CD4-positive, alpha-beta T cell treated with Interleukin-10 for 1 hour (primary cell): ENCODE measurements around the gene C7orf57.
A peak's percentile ranks its signal among the peaks of the same experiment; 100 is the strongest.
"Not testable (repeated sequence)": the region's sequence is repeated elsewhere in the genome, so short reads cannot be mapped to it uniquely, and the experiment has no call there.

Source experiments
- DNase-seq: peaks from one replicate; pipeline ENCODE4 v3.0.0-alpha.2; 2020

Gene C7orf57

DNA sequence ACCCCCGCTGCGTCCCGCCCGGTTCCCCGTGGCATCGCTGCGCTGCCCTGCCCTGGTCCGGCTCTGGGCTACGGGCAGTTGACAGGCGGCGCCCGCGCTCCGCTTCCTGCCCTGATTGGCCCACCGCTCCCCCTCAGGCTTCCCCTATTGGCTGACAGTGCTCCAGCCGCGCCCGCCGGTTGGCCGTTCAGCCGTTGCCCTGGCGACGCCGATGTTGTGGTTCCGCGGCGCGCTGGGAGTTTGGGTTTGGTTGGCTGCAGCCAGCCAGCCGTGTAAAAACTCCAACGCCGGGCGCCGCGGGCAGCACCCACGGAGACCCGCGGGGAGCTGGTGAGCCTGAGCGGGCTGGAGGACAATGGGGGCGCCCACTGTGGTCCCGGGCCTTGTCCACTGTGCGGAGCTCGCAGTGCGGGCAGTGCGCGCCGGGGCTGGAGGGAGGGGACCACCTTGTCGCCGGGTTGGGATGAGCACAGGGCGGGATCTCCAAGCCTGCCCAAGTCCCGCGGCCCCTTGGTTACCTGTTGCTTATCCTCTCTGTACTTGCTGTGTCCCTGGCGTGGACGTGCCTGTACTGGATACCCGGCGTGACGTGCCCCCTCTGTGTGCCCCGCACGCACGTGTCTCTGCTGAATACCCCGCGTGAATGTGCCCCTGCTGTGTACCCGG lies at the start of gene C7orf57:
TSS of gene C7orf57 (plus strand) at position 243 of the 666 bp plus-strand sequence. CDS start 766 bp downstream, outside the sequence.
- DNase-seq = peak; percentile 89

DNA sequence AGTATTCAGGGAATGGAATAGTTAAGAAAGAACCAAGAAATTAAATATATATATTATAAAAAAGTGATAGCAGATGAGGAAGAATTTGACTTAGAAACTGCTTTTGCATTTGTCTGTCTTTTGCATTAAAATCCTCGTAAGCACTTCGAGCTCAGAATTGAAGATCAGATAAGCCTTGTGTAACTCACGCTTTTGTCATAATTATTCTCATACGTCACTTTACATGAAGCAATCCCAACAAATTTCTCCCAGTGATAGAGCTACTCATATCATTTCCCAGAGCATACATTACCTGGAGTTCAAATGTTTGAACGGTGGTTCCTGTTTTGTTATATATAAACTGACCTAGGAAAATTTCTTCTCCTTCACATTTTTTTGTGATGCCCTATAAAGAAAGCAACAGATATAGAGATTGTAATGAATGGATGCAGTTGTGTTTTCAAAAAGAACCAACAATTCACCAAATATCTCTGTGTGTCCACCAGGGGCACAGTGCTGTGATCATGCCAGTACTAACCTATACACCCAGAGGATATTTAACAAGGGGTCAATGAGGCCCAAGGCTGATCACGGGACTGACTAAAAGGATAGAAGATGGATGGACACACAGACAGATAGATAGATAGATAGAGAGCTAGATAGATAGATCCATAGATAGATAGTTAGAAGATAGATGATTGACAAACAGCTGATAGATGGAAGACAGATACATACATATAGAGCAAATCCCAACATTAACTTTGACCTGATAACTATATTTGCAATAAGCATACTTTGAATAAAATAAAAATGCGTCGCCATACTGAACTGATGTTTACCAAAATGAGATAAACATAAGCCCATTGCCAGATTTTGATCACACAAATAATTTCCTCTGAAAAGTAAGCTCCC lies 46.6 kb upstream of the C7orf57 start:
- DNase-seq = no peak

DNA sequence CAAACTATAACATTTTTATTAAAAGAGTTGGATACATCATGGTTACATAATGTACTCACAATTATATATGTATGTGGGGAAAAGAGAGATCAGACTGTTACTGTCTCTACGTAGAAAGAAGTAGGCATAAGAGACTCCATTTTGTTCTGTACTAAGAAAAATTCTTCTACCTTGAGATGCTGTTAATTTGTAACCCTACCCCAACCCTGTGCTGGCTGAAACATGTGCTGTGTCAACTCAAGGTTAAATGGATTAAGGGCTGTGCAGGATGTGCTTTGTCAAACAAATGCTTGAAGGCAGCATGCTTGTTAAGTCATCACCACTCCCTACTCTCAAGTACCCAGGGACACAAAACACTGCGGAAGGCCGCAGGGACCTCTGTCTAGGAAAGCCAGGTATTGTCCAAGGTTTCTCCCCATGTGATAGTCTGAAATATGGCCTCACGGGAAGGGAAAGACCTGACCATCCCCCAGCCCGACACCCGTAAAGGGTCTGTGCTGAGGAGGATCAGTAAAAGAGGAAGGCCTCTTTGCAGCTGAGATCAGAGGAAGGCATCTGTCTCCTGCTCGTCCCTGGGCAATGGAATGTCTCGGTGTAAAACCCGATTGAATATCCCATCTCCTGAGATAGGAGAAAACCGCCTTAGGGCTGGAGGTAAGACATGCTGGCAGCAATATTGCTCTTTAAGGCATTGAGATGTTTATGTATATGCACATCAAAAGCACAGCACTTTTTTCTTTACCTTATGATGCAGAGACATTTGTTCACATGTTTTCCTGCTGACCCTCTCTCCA lies 45.5 kb upstream of the C7orf57 start:
- not testable (repeated sequence) for DNase-seq

DNA sequence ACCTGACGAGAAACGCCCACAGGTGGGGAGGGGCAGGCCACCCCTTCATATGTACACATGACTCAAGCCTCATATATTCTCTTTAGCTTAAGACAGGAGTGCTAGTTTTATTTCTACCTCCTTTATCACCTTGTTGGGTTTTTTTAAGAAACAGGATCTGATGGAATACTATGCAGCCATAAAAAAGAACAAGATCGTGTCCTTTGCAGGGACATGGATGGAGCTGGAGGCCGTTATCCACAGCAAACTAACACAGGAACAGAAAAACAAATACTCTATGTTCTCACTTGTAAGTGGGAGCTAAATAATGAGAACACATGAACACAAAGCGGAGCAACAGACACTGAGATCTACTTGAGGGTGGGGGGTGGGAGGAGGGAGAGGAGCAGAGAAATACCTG lies 44.8 kb upstream of the C7orf57 start:
- DNase-seq = no peak

DNA sequence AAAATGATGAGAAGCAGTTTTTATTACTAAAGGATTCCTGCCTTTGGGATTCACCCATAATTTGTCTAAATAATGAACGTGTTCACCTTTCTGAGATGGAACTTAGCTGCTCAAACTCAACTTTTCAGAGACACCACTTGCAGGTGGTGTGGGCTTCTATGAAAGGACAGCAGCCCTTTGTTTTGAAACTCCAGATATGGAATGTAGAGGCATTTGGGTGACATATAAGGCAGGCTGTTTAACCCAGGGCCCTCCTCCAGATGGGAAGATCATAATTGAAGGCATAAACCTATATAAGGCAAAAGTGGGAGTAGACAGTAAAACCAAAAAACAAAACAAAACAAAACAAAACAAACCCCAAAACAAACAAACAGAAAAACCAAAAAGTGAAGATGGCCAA lies 44.1 kb upstream of the C7orf57 start:
- DNase-seq = no peak

DNA sequence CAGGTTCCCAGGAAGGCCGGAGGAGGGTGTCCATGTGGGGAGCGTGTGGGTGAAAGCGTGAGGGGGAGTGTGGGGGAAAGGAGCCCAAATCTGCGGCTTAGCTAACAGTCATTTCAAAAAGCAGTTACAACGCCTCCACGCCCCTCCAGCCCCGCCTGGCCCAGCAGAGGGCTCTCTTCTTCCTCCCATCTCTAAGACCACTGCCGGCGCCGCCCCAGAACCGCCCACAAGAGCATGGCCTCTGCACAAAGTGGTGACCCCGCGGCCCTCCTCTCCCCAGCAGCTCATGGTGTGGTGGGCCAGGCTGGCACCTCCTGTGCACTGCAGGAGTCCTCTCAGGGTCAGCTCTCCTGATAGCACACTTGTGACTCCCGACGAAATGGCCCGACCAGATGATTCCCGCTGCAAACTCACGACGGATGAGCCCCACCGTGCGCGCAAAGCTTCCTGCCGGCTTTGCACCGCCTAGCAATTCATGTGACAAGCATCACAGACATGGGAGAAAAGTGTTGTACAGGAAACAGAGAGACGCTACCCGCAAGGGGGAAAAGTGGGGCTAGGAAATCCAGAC lies 43.5 kb upstream of the C7orf57 start:
- DNase-seq = peak; percentile 85

DNA sequence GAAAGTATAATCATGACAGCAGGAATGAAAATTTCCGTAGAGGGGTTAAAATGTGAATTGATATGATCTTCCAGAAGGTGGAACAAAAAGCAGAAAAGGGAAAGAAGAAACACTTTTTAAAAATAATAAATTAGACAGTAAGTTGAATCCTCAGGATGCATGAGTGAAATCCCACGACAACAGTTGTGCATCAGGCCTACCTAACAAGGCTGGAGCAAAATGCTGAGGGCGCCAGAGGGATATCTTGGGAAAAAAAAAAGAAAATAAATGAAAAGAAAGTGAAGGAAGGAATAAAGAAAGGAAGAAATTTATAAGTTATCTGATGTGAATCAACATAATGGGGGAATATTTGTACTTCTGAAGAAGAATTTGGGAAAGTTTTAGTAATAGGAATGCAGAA lies 42.9 kb upstream of the C7orf57 start:
- no peak for DNase-seq

DNA sequence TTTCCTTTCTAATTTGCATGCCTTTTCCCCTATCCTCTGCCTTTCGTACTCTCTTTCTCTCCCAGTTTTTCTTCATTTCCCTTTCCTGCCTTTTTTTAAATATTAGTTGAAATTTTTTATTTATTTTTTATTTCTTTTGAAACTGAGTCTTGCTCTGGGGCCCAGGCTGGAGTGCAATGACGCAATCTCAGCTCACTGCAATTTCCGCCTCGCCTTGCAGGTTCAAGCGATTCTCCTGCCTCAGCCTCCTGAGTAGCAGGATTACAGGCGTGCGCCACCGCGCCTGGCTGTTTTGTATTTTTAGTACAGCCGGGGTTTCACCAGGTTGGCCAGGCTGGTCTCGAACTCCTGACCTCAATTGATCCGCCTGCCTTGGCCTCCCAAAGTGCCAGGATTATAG lies 35.9 kb upstream of the C7orf57 start:
- DNase-seq = no peak

DNA sequence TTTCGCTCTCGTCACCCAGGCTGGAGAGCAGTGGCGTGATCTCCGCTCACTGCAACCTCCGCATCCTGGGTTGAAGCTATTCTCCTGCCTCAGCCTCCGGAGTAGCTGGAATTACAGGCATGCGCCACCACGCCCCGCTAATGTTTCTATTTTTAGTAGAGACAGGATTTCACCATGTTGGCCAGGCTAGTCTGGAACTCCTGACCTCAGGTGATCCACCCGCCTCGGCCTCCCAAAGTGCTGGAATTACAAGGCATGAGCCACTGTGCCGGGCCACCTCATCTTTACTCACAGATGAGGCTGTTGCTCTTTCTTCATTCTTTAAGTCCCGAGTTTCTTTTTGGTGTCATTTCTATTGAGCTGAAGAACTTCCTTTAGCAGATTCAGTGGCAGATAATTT lies 35.2 kb upstream of the C7orf57 start:
- not testable (repeated sequence) for DNase-seq

DNA sequence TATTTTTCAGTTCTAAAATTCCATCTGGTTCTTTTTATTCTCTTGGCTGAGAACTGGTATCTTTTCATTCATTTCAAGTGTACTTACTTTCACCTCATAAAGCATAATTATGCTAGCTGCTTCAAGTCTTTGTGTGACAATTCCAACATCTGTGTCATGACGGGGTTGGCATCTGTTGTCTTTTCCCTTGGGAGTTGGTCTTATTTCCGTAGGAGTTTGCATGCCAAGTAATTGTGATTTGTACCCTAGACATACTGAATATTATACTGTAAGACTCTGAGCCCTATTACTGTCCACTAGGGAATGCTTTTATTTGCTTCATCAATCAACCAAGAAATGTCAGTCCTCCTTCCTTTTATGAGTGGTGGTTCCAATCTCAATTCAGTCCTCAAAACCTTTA lies 31.3 kb upstream of the C7orf57 start:
- no peak for DNase-seq

DNA sequence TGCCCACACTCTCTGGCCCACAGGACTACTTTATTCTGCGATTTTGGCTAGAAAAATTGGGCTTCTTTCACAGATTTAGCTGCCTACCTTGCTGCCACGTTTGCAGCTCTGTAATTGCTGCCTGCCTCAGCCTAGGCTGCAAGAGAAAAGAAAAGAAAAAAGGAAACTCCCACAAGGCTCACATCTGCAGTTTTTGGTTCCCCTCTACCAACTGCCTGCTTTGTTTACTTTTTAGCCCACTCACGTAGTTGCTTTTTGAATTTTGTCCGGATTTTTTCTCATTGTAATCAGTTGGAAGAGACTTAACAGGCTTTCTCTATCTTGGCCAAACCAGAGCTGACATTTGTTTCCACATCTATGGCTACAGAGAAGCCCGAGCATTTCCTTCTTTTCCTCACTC lies 30.7 kb upstream of the C7orf57 start:
- DNase-seq = no peak

DNA sequence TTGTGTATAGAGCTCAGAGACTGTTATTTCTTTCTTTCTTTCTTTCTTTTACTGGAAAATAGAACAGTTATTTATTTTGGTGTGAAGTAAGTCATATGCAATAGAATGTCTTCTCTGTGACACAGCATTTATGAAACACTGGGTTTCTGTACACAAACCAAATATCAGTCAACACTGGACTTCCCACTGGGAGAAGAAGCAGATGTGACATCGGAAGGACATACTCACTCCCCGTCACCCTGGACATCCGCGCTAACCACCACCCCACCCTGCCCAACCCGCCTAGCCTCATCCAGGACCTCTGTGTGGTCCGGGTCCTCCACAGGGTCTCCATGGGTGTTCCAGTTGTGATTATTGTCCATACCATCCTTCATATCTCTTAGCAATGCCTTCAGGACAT lies 28.5 kb upstream of the C7orf57 start:
- DNase-seq = no peak

DNA sequence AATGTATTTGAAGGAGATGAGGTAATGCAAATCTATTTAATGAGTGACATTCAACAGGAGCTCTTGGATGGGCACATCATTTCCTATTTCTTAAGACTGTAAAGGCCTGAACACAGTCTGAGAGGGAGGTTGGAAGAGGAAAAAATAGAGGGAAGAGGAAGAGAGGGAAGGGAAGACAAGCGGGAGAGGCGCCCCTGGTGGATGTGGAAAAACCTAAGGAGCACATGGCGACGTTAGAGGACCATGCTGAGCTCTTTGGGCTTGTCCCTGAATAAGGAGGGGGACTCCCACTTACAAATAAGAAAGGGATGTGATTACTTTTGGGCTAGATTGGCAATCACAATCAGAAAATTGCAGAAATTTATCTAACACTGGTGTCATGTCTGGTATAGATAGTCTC lies 26.1 kb upstream of the C7orf57 start:
- no peak for DNase-seq

DNA sequence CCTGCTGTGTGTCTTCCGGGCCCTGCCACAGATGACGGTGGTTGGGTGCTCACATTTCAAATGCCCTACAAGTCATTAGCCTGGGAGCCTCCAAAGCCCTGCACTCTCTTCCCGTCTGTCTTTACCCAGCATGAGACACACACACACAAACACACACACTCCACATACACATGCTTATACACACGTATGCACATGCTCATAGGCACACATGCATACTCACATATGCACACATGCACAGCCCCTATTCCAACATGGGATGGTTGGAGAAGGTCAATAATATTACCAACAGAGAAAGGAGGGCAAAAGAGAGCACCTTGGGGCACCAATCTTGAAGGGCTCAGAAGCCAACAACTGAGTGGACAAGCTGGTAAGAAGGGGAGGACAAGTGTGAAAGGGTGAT lies 25.4 kb upstream of the C7orf57 start:
- DNase-seq = no peak

DNA sequence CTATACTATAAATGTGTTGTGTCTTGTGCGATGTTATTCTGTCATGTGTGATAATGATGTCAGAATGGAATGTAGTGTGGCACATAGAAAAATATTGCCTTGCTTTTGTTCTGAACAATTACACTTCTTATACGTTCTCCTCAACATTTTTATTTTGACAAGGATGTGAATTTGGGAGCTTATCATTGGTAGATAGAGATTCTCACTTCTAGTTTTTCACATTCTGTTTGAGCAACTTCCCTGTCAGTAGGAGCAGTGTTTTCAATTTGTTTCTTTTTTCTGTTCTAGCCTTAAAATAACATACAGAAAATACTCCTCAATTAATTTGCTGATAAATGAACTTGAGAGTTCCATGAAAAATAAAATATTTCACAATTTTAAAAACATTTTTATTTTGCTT lies 24.0 kb upstream of the C7orf57 start:
- DNase-seq = no peak

DNA sequence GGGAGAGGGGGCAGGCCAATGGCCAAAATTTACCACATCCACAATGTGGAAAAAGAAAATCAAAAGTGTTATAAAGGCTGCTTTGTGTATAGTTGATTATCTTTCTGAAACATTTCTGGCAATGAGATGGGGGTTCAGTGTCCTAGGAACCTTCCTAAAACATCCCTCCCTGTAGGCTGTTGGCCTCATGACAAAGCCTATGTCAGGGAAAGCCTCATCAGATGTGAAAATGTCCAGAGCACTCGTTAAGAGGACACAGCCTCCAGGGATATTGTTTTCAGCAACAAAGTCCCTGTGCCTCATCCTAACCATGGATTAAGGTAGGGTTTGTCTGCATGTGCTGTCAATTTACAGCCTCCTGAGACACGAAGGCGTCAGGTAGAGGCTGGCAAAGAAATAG lies 23.4 kb upstream of the C7orf57 start:
- no peak for DNase-seq

DNA sequence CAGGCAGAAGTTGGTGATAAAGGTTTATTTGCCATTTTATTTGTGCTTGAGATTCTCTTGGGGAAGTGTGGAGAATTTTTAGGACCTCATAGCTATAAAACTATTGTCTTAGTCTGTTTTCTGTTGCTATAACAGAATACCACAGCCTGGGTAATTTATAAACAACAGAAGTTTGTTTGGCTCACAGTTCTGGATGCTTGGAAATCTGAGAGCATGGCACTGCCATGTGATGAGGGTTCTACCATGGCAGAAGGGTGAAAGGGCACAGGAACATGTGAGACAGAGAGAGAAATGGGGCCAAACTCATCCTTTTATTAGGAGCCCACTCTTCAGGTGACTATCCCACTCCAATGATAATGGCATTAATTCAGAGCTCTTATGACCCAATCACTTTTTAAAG lies 18.7 kb upstream of the C7orf57 start:
- DNase-seq = no peak

DNA sequence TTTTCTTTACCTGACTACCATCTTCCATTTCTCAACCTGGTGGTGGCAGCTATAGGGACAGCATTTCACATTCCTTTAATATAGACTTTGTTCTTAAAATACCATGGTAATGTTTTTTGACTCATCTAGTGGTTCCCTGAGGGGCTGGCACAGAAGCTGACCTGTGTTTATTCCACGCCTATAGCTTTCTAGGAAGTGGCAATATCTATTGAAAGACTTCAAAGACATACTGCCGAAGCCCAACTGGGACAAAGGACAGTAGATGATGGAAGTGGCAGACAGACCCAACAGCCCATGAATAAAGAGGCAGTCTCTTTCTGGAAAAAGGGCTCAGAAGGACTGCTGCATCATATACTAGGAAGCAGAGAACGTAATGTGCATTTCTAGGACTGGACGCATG lies 17.7 kb upstream of the C7orf57 start:
- no peak for DNase-seq

DNA sequence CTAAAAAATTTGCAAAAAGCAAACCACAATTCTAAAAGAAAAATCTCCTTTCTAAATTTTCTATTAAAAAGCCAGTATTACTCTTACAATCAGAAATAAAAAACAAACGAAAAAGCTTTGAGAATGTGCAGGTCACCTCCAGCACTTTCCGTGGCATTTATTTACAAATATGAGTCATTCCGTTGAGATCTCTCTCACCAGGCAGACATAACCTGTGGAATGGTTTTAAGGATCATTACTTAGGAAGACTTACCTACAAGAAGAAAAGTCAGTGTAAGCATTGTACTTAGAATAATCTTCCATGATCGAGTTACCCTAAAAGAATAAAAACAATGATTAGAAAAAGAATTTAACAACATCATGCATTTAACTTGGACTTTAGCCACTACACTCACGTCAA lies 9.7 kb upstream of the C7orf57 start:
- no peak for DNase-seq

DNA sequence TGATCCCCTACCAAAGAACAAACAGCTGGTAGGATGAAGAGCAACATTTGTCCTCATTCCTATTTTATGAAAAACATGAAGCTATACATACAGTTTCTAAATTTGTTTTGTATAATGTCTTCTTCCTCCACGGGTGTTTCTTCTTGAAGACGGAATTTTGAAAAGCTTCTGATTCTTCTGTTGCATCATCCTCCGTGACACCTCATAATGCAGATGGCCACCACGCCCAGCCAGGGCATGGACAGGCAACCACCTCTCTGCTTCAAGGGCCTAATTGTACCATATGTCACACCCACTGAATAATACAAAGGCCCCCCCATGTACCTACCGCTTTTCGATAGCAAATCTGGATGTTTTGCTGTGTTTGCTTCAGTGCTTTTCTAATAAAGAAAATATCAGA lies 6.4 kb upstream of the C7orf57 start, which contains the start of gene SUN3:
TSS of gene SUN3 (minus strand) at position 170 of the 400 bp plus-strand sequence. CDS start at position 1, 169 bp downstream.
- no peak for DNase-seq

DNA sequence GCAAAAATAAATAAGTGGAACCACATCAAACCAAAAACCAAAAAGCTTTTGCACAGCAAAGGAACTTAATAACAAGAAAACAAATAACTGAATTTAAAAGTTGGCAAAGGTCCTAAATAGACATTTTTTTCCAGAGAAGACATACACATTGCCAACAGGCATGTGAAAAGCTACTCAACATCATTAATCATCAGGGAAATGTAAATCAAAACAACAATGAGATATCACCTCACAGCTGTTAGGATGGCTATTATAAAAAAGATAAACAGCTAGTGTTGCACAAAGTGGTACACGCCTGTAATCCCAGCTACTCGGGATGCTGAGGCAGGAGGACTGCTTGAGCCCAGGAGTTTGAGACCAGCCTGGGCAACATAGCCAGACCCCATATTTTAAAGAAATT lies 4.2 kb upstream of the C7orf57 start:
- no peak for DNase-seq

DNA sequence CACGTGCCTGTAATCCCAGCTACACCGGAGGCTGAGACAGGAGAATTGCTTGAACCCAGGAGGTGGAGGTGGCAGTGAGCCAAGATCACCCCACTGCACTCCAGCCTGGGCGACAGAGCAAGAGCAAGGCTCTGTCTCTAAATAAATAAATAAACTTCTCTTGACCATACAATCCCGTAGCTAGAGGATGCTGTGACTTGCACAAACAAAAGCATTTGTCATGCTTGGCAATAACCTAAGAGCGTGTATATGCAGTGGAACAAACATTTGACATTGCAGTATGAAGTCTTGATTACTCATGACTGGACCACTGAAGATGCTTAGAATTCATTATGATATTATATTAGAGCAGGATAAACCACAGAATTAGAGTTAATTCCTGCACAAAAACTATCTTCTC lies 1.4 kb upstream of the C7orf57 start:
- no peak for DNase-seq

DNA sequence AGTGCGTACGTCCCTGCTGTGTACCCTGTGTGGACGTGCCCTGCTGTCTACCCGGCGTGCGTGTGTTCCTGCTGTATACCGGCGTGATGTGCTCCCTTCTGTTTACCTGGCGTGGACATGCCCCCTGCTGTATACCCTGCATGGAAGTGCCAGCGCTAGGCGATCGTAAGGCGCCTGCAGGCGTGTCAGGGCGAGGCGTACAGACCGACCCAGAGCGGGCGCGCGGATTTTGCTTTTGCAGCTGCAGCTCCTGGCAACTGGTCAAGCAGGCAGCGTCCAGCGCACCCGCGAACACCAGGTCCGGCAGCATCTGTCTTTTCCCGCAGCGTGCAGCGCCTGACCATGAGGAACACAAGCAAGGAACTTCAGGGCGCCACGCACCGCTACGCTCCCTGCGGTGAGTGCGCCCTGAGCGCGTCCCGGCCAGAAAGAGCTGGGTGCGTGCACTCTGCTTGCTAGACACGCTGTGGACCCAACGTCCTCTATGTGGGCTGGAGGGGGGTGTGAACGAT lies 680 bp downstream of the C7orf57 start:
- no peak for DNase-seq
